Myocyte (in vitro differentiated cells): ENCODE results near the gene HOXD4. TPM values are rescaled to one million over a fixed set of nuclear protein-coding genes. Genes with fewer than 3 reads are reported as not detected.

Experiments
- DNase-seq: peaks from one replicate; pipeline ENCODE4 v3.0.0-alpha.2; 2012; ENCODE audit warnings: low read depth
- total RNA-seq: library from RNA; depleted of rRNA; stranded (reverse); fragments of >200 nt; gene quantifications from 2 replicates; pipeline ENCODE4 v1.2.3, GENCODE V29; 2014

Gene HOXD4
- total RNA-seq, 1 donor from 2014 or later: not detected

DNA sequence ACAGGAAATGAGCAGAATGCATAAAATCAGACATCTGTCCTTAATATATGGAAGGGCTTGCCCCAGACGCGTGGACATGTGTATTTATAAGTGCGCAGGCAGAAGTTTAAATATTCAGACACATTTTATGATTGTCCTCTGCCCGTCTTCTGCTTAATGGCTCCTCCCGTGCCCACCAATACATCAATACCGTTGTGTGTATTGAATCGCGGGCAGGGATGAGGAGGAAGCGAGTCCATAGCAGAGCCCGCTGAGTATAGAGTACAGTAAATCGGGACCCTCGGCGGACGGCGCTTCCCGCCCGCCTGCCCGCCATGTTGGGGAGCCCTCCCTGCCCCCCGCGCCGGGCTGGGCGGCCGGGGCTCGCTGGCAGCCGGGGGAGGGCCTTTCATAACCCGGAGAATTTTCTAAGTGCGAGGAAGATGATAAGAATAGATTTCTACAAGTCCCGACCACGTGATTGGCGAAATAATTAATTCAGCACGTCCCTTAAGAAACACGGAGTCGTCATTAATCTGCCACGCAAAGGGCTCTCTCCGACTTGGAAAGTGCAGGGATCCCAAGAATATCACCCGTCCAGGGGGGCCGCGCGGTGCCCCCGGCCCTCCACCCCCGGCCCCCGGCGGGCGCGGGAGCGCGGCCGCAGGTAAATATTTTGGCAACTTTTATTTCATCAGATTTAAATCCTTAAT, 5.6 kb downstream of the HOXD4 start, which contains the start of gene HOXD3:
HOXD3 (plus strand) TSS at position 501 of the 692 bp plus-strand sequence. CDS start 11,808 bp downstream, outside the sequence.
- no peak for DNase-seq

DNA sequence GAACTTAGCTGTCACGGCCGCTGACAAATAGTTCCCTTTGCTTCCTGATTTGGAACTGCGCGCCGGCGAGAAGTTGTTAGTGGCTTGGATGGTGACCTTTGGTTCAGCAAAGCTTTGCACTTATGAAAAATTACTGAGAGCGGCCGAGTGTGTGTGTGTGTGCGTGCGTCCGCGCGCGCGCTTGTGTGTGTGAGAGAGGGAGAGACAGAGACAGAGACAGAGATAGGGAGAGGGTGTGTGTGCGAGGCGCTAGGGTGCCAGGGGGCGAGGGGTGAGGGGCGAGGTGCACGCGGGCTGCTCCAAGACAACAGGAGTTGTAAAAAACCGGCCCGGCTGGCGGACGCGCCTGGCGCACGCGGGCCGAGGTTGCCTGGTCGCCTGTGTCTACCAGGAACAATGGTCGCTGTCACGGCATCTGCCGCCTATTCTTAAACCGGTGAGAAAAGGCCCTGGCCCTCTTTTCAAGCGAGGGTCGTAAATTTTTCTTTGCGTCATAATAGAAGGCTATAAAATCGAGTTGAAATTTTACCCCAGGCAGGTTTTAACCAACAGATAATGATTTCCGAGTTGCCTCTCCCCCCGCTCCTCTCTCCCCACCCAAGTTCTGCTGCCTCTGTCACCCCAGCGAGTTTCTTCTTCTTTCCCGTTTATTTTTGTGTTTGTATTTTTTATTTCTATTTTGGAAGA, 6.3 kb downstream of the HOXD4 start:
- peak; percentile 18 for DNase-seq

- no peak for DNase-seq
These were observed 6.8 kb downstream of the HOXD4 start for GRCh38 chr2:176158186-176158591.

GRCh38 chr2:176158855-176159662, 7.7 kb downstream of the HOXD4 start:
- no peak for DNase-seq

GRCh38 chr2:176159663-176160250, 8.4 kb downstream of the HOXD4 start:
- no peak for DNase-seq

DNA sequence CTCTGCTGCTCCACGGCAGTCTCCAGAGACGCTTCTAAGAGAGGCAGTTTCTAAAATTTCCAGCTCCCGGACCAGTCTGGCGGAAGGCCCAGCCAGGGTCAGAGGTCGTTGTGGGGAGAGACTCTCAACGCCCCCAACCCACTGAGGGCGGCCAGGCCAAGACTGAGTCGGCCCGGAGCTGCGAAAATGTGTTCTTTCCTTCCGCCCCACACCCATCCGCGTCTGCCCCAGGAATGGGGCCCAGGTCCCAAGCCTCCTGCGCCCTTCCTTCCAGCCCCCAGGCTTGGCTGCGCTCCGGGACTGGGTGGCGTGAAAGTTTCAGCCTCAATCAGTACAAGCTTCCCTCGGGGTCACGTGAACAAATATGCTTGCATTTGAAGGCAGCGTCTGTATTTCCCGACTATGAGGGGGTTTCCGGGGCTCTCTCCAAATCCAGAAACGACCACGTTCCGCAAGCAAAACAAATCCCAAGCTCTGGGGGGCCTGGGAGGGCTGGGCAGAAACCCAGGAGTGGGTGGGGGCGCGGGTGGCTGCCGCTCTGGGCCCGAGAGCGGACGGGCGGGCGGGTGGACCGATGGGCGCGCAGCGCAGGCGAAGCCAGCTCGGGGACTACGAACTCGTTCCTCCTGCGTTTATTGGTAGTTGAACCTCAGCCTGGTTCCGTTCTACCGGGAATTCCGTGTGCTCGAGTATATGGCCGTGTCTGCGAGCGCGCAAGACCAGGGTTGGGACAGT, 9.1 kb downstream of the HOXD4 start:
- no peak for DNase-seq

GRCh38 chr2:176160986-176161824, 9.9 kb downstream of the HOXD4 start:
- no peak for DNase-seq

DNA sequence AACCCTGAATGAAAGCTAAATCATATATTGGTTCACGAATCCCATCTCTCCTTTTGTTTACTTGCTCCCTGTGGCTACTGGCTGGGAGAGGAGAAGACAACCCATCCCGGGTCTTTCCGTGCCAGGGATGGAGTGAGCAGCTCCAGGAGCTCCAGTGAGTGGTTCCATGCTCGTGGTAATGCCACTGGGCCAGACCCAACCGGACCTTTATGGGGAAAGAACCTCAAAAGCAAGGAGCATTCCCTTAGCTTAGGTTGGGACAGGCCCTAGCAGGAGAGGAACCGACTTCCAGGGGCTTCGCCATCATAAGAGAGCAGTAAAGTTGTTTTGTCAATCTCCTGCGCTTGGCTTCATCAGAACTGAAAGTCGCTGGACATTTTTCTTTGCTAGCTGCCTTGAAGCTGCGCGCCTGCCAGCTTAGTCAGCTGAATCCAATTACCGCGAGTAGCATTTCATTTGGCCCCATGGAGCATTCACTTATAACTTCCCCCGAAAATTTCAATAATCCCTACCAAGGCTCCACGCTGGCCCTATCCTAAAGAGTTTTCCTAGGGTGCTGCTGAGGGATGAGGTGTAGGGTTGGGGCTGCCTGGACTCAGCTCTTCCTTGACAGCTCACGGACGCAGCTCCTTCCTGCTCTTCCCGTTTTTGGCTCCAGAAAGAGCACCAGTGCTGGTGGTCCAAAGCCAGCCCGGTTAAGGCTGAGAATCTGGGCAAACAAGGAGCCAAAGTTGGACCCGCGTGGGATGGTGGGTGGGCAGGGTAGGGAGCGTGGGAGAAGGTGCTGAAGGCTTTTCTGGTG, 10.7 kb downstream of the HOXD4 start:
- peak; percentile 33 for DNase-seq

GRCh38 chr2:176162911-176163671, 11.7 kb downstream of the HOXD4 start:
- DNase-seq: no peak

GRCh38 chr2:176163672-176164056, 12.3 kb downstream of the HOXD4 start:
- DNase-seq: no peak

DNA sequence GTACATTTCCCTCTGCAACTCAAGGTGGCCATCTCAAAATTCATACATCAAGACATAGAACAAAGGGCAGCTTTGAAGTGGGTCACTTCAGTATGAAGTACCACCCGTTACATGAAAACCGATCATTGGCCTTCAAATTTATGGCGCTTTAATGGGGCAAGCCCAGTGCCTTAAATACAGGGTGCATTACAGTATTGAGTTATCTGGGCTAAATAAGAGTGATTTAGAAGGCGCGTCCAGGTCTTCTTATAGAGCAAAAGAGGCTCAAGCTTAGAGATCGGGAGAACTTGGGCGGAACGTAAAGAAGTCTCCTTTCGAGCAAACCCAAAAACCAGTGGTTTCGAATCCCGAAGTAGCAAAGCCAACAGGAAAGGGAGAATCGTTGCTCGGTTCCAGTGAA, 12.9 kb downstream of the HOXD4 start:
- no peak for DNase-seq

DNA sequence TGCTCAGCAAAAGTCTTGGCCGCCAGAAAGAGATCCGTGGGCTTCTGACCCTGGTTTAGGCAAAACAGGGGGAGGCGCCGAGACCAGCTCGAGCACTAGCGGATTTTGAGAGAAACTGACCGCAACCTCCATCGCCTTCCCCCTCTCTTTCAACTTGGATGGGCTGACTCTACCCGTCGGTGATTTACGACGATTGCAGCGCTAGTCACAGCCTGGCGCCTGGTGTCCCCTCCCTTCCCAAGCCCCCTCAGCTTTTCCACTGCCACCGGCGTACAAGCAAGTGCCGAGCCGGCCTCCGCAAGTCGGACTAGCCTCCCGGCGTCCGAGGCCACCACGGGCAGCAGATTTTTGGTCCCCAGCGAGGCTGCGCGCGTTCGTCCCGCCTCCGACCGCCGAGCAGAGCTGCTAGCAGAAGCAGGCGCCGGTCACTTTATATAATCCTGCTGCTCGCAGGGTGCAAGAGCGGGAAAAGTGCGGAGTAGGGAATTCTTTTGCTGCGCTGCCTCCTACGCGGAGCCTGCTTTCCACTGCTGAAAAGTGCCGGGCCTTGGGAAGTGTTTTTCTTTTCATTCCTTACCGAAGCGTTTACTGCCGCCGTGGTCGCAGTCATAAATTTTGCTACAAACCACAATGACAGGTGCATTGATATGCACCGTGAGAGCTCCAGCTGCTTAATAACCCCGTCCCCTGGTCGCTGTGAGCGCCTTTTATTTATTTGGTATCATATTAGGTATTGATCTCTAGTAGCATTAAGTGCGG, 13.4 kb downstream of the HOXD4 start:
- peak; percentile 24 for DNase-seq

GRCh38 chr2:176165370-176166050, 14.2 kb downstream of the HOXD4 start:
- DNase-seq: peak; percentile 14

GRCh38 chr2:176166272-176166671, 14.9 kb downstream of the HOXD4 start:
- DNase-seq: no peak

GRCh38 chr2:176167398-176167797, 16.0 kb downstream of the HOXD4 start:
- no peak for DNase-seq

- DNase-seq: no peak
These were observed 17.8 kb downstream of the HOXD4 start for GRCh38 chr2:176169181-176169580.

DNA sequence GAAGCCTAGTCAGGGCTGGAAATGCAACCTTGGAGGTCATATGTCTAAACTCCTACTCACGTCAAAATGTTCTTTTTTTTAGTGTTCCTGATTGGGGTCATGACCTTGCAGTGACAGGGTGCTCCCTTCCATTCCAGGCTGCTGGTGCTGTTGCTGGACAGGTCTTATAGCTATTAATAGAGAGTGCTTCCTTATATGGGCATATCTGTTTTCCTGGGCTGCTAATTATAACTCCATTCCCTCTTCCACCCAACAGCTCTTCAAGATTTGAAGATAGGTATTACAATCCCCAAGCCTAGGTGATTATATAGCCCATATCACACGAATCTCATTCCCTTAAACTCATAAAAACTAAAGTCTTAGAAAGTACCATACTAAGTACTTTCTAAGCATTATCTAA, 18.4 kb downstream of the HOXD4 start:
- DNase-seq: no peak
